NCI-H2196 (cell line): ENCODE measurements around the gene GPX7.
"Not testable (repeated sequence)": the region's sequence is repeated elsewhere in the genome, so short reads cannot be mapped to it uniquely, and the experiment has no call there.

ENCODE experiments used
- DNase-seq: peaks from one replicate; lab custom pipeline; 2025; ENCODE audit not compliant: unreplicated experiment; lab: John Stamatoyannopoulos, UW

Gene GPX7

DNA sequence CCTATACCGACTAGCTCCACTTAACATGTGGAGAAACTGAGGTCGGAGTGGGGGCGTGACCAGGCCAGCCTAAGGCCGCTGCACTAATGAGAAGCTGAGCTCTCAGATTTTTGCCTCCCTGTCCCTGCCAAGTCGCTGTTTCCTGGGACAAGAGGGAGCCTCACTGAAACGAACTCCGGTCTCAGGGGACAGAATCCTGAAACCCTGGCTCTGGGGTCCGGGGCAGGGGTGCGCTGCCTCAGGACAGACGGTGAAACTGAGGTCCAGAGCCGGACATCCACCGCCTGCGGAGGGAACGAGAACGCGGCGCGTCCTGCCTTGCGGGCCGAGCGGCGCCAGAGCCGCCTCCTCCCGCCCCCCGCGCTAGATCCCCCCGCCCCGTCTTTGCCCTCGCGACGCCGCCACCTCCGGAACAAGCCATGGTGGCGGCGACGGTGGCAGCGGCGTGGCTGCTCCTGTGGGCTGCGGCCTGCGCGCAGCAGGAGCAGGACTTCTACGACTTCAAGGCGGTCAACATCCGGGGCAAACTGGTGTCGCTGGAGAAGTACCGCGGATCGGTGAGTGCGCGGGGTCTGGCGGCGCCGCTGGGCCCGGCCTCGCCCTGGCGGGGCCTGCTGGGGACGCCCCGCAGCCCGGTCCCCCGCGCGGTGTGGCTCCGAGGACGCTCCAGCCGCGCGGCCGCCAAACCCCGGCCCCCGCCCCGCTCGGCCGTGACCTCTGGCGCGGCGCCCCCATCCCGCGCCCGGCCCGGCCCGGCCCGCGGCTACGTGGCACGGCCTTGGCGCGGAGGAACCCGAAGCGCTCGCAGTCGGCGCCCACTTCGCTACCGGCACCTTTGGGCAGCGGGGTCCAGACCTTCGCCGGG lies at the start of gene GPX7:
GPX7 (plus strand) TSS at position 381 of the 865 bp plus-strand sequence; CDS start at position 420, 39 bp downstream.
- DNase-seq, result no peak

DNA sequence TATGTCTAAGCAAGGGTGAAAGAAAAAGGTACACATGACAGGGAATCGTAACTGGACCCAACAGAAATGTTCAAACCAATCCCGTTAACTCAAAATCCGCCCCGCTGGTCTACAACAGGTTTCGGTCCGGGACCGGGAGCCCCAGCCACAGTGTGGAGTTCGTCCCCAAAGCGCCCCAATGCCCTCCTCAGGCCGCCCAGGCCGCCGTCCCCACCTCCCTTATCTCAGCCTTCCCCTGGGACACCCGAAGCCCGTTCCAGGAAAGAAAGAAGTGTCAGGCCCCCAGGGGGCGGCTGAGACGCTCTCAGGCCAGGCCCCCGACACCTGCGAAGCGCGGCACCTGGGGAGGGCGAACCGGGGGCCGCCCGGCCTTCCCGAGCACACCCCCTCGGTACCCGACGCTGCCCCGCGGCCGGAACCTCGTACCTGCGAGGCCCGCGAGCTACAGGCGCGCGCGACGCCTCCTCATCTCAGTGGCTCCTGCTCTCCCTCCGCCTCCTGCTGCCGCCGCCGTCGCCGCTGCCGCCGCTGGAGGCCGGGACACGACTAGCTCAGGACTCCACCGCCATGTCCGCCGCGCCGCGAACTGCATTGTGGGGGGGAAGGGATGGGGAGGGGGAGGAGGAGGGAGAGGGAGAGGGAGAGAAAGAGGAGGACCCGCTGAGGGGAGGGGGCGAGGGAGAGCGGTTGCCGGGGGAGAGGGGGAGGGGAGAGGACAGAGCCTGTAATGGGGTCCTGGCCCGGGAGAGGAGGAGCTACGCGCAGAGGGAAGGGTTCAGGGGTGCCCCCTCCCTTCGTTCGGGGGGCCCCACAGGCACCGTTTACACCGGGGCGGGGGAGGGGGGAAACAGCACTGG lies 49.4 kb upstream of the GPX7 start, which contains the start of gene TUT4:
TUT4 (minus strand) TSS at position 588 of the 857 bp plus-strand sequence. CDS start 26,812 bp downstream, outside the sequence.
- peak; percentile 79 for DNase-seq

DNA sequence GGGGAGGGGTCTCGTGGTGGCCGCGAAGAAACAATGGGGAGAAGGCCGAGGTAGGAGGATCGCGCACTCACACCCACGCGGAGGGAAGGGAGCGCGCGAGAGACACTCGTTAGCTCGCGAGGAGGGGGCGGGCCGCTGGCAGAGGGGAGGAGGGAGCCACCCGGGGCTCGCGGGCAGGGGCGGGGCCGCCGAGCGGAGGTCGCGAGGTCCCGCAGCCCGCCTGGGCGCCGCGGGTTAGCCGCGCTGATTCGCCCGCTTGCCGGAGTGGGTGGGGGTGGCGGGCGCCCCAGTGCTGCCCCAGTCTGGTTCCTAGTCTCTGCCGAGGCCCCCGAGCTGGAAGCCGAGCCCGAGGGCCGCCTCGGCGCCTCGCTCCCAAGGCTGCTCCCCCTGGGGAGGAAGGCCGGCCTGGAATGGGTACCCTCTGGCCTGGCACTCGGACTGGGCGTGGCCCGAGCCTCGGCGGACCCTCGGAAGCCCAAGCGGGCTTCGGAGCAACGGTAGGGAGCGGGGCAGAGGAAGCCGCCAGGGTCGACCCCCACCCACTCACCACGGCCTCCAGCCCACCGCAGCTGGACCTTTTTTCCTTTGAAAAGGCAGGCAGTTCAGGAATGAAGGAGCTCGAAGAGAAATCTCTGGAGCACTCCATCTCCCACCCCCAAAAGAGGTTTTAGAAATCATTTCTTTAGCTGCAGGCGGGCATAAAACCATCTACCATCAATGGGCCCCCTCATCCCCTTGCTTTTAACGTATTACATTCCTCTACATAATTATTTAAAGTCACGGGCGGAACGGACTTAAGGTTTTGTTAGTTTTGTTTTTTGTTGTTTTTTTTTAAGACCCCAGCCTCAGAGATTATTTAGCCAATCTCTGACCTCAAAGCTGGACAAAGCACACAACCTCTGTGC lies 48.6 kb upstream of the GPX7 start:
- DNase-seq, result peak; percentile 71

DNA sequence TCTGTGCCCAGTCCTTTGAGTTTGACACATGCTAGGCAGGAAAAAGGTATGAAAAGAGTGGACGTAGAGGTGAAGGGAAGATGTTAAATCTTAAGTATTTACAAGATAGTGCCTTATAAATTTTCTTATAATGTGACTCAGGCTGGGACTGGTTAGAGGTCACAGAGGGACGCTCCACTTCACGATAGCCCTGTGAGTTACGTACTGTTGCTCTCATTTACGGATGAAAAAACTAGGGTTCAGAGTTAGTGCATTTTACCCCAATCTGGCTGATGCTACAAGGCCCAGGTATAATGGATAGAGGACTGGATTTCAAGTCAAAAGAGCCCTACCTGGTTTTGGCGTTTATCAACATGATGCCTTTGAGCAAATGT lies 47.9 kb upstream of the GPX7 start:
- no peak for DNase-seq

DNA sequence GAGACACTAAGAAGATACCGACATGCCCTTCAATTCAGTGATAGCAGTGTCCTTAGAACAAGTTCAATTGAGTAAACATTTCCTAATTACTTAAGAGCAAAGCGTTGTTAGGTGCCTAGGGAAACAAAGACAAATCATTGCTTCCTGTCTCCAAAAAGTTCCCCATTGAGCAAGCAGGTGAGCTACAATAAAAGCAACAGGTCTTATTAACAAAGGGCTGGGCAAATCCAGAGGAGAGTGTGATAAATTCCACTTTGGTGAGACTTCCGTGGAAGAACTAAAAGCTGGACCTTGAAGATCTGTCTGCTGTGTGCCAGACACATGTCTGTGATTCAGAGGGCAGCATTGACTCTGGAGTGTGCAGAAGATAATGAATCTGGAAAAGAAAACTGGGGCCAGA lies 47.4 kb upstream of the GPX7 start:
- peak; percentile 20 for DNase-seq

DNA sequence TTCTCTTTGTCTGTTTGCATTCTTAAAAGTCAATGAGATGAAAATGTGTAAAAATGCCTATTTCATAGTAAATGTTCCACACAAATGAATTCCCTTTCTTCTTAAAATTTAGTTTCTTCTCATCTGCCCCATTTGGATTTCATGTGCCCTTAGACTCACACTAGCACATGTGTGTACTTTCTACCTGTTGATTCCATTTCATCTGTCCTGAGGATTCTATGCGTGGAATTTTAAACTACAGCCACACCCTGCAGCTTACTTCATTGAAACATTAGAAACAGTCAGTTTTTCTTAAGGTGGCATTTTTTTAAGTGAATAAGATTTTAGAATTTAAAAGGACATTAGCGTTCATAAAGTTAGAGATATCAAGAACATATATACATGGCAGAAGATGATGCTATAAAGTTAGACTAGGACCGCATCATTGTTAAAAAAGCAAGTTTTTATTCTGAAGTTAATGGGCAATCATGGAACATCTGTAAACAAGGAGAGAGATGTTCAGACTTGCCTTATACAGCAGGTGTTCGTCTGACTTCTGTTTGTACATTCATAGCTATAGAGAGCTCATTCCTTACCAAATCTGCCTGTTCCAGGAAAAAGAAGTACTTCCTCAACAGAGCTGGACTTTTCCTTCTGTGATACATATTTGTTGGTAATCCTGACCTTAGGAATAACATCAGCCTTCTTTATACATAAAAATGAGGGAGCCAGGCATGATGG lies 45.4 kb upstream of the GPX7 start:
- DNase-seq, result no peak

DNA sequence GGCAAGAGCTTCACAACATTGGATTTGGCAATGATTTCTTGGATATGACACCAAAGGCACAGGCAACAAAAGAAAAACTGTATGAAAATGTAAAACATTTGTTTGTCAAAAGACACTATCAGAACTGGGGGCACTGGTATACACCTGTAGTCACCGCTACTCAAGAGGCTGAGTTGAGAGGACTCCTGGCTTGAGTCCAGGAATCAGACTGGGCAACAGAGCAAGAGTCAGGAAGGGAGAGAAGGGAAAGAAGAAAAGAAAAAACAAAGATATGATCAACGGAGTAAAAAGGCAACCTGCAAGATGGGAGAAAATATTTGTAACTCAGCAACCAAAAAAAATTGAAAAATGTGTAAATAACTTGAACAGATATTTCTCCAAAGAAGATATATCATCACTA lies 43.2 kb upstream of the GPX7 start:
- DNase-seq, result peak; percentile 27

DNA sequence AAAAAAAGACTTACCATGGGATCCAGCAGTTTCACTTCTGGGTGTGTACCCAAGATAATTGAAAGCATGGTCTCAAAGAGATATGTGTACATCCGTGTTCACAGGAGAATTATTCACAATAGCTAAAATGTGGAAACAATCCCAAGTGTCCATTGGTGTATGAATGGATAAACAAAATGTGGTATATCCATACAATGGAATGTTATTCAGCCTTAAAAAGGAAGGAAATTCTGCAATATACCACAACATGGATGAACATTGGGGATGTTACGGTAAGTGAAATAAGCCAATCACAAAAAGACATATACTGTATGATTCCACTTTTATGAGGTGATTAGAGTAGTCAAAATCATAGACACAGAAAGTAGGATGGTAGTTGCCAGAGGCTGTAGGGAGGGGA lies 42.3 kb upstream of the GPX7 start:
- no peak for DNase-seq

DNA sequence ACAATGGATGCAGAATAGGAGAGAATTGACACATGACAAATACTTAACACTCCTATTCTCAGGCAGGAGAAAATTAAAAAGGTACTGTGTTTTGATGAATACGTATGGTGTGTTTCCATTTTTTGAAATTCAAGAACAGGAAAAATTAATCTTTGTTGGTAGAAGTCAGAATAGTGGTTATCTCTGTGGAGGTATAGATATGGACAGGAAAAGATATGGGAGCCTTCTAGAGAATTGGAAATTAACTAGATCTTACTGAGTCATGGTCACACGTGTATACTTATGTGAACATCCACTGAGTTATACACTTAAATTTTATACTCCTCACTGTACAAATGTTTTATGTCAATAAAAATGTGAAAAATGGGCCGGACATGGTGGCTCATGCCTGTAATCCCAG lies 39.4 kb upstream of the GPX7 start:
- DNase-seq, result no peak

DNA sequence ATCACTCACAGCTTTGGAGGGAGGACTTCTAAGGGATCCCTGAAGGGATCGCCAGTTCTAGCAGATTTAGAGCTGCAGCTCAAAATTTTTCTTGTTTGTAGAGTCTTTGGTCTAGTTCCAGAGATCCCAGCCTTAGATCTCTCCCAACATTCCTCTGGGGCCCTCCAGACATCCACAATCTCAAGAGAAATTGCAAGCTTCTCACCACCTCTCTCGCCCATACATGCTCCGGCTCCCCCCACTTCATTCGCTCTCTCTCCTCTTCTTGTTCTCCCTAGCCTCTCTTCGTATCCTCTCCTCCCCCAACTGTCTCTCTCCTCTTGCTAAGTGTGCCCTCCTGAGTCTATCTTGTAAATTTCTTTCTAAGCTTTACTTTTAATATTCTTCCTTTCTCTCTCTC lies 34.2 kb upstream of the GPX7 start:
- no peak for DNase-seq

DNA sequence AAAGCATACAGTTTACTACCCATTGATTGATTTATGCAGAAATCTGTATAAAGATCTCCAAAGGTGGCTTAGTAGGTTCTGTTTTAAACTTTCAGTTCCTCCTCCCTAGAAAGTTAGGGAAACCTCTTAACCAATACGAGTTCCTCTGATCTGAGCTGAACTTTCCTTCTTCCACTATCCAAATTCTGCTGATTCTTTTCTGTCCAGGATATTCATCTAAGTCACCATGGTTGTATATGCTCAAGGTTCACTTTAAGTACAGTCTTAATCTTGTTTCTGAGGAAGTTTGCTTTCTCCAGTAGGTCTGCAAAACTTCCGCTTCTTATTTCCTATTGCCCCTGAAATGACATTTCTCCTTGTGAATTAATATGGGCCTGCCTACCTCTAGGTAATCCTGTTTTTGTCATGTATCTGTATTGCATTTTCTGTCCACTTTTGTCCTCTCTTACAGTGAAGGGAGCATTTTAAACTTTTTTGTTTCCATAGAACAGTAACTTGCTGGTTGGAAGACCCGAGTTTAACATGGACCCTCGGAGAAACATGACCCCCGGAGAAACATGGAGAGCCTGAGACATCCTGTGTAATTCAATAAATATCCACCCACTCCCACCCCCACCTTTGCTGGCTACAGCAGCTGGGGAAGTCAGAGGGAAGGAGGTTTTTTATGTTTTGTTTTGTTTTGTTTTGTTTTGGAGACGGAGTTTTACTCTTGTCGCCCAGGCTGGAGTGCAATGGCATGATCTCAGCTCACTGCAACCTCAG lies 32.5 kb upstream of the GPX7 start:
- DNase-seq, result no peak

DNA sequence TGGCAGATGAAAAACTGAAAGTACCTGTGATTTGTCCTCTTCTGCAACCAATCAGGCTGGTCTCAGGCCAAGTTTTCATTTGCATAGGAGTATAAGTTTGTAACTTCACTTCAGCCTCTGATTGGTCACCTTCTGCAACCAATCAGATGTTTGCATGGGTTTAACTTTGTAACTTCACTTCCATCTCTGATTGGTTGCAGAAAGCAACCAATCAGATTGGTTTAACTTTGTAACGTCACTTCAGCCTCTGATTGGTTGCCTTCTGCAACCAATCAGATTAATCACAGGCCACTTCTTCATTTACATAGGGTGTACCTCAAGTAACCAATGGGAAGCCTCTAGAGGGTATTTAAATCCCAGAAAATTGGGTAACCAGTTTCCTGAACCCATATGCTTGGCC lies 30.4 kb upstream of the GPX7 start:
- DNase-seq, result no peak

DNA sequence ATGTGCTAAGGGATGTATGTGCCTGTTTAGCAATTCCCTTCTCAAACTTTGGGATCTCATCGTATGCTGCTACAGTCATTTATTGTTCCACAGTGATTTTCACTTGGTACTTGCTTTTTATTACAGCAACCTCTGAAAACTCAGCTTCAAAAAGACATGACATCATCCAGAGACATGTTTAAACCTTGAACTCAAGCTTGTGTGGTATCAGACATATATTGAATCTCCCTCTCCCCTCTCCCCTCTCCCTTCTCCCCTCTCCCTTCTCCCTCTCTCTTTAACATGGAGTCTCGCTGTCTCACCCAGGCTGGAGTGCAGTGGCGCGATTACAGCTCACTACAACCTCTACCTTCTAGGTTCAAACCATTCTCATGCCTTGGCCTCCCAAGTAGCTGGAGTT lies 29.8 kb upstream of the GPX7 start:
- DNase-seq, result no peak

DNA sequence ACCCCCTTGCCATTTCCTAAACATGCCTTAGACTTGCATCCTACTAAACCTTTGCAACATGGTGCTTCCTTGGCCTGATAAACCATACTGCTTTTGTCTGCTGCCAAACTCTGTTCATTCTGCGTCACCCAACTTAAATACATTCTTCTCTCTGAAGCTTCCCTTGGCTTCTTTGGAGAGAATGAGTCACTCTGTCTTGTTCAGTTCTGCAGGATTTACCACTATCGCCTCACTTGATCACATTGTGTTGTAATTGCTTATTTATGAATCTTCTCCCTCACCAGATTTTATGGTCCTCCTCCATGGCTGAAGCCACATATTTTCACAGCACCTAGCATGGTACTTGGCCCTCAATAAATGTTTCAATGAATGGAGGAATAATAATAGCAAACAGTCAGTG lies 27.6 kb upstream of the GPX7 start:
- DNase-seq, result no peak

DNA sequence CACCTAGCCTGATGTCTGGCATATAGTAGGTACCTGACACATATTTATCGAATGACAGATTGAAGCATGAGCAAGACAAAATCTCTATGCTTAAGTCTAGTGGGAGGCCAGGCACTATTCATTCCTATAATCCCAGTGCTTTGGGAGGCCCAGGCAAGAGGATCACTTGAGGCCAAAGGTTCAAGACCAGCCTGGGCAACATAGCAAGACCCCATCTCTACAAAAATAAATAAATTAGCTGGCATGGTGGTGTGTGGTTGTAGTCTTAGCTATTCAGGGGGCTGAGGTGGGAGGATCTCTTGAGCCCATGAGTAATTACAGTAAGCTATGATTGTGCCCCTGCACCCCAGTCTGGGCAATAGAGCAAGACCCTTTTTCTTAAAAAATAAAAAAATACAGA lies 26.1 kb upstream of the GPX7 start:
- DNase-seq, result no peak

DNA sequence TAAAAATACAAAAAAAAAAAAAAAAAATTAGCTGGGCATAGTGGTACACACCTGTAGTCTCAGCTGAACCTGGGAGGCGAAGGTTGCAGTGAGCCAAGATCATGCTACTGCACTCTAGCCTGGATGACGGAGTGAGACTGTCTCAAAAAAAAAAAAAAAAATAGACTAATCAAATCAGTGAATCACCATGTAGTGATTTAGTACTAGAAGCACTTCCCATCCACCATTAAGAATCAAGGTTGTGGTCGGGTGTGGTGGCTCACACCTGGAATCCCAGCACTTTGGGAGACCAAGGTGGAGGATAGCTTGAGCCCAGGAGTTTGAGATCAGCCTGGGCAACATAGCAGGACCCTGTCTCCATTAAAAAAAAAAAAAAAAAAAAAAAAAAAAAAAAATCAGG lies 24.1 kb upstream of the GPX7 start:
- DNase-seq, result not testable (repeated sequence)

DNA sequence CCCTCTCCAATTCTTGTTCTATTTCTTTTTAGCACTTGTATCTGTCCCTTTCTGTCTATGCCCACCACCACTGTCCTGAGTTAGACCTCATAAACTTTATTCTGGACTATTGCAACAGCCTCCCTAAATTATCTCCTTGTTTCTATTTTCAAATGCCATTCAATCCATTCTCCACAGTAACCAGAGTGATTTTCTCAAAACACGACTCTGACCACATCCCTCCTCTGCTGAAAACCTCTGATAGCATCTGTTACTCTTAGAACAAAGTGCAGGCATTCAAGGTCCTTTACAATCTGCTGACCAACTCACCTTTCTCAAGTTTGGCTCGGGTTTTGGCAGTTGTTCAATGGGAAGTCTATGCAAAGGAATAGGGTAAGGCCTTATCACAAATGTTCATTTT lies 22.8 kb upstream of the GPX7 start:
- no peak for DNase-seq

DNA sequence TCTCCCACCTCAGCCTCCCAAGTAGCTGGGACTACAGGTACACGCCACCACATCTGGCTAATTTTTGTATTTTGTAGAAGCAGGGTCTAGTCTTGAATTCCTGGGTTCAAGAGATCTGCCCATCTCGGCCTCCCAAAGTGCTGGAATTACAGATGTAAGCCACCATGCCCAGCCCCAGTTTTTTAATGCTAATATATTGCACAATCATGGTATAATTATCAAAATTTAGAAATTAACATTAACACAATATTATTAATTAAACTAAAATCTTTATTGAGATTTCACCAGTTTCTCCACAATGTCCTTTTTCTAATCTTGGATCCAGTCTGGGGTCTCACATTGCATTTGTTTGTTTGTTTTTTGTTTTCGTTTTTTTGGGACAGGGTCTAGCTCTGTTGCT lies 21.9 kb upstream of the GPX7 start:
- DNase-seq, result no peak

DNA sequence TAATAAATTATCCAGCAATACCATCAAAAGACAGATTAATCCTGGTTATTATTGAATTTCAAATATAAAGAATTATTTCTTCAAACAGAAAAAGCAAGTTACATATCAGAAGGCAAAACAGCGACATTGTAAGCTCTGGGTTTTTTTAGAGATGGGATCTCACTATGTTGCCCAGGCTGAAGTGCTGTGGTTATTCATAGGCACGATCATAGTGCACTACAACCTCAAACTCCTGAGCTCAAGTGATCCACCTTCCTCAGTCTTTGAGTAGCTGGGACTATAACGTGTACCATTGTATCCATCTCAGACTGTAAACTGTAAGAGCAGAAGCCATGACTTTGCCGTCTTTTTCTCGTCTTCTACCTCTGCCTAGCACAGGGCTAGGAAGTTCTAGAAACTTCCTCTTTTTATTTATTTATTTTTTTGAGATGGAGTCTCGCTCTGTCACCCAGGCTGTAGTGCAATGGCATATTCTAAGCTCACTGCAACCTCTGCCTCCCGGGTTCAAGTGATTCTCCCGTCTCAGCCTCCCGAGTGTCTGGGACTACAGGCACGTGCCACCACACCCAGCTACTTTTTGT lies 20.0 kb upstream of the GPX7 start:
- no peak for DNase-seq
